ENCODE measurements around the gene CFAP206.

CFAP206 gene, protein sequence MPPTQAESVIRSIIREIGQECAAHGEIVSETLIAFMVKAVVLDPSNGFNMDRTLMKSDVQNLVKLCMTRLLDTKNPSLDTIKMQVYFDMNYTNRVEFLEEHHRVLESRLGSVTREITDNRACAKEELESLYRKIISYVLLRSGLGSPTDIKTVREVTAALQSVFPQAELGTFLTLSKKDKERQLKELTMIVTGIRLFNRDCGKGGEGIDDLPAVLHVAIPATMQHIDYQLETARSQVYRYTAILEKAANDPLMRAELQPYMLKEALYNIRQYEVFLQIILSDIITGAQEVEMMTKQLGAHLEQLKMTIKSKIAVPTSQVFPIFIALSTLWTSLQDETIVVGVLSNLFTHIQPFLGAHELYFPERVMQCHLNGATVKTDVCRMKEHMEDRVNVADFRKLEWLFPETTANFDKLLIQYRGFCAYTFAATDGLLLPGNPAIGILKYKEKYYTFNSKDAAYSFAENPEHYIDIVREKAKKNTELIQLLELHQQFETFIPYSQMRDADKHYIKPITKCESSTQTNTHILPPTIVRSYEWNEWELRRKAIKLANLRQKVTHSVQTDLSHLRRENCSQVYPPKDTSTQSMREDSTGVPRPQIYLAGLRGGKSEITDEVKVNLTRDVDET

DNA sequence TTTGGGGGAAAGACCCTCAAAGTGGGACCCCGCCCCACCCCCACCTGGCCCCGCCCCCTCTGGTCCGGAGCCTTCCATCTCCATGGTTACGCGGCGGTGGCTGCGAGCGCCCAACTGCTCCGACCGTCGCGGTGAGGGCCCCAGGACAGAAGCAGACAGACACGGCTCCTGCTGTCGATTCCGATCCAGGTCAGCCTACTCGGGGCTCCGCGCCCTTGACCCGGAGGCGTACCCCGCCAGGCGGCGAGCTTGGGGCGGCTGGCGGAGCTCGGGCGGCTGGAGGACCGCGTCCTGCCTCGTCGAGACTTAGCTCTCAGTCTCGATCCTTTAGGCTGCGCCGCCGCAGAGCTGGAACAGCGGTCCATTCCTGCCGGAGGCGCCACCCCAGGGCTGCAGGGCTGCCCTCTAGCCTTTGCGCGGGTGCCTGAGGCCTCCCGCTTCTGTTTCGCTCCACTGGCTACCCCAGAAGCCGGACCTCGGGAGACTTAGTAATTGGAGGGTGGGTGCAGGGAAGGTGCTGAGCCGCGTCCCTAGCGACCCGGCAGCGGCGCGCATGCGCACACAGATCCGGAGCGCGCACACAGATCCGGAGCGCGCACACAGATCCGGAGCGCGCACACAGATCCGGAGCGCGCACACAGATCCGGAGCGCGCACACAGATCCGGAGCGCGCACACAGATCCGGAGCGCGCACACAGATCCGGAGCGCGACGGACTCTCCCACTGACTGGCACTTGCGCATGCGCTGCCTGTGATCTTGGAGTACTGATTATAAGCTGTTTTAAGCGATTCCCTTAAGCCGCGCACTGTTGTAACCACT is at the start of gene CFAP206:
CFAP206 (plus strand) TSS at position 72 of the 820 bp plus-strand sequence. CDS start 1,868 bp downstream, outside the sequence.
- DNase-seq: peak; percentile 80

- DNase-seq: no peak
These were observed 43.0 kb upstream of the CFAP206 start for GRCh38 chr6:87364602-87365252.

- no peak for DNase-seq
These were observed 41.5 kb upstream of the CFAP206 start for GRCh38 chr6:87366072-87366827.

- no peak for DNase-seq
These were observed 40.9 kb upstream of the CFAP206 start for GRCh38 chr6:87366899-87367298.

DNA sequence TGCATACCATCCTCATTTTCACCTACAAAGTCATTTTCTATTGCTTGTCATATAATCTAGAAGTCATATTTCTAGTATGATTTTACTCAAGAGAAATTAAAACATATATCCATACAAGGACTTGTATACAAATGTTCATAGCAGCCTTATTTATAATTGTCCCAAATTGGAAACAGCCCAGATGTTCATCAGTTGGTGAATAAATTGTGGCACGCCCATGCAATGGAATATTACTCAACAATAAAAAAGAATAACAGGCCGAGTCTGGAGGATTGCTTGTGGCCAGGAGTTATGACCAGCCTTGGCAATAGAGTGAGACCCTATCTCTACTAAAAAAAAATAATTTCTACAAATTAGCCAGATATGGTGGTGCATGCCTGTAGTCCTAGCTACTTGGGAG is 34.4 kb upstream of the CFAP206 start:
- no peak for DNase-seq

- no peak for DNase-seq
These were observed 32.5 kb upstream of the CFAP206 start for GRCh38 chr6:87375315-87375714.

DNA sequence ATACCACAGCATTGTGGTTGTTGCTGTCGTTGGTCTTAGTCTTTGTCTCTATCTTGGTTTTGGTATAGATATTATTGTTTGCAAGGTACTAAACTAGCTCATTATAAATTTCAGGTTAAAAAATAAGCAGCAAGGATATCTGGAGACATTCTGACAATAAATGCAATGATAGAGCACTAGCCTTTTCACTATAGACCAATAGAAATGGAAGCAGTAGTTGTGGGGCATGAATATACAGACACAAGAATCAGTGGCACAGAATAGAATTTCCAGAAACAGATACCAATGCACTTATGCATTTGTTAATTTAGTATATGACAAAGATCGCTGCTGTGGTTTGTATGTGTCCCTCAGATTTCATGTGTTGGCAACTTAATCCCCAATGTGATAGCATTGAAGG is 31.1 kb upstream of the CFAP206 start:
- DNase-seq: no peak

DNA sequence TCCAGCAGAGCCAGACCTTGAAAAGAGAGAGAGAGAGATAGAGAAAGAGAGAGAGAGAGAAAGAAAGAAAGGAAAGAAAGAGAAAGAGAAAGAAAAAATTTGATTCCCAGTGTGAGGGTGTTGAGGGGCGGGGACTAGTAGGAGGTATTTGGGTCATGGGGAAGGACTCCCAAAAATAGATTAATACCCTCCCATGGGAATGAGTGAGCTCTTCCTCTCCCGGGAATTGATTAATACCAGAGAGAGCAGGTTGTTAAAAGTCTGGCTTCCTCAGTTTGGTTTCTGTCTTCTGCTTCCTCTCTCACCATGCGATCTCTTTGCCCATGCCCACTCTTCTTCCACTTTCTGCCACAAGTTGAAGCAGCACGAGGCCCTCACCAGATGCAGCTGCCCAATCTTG is 28.8 kb upstream of the CFAP206 start:
- no peak for DNase-seq

- peak; percentile 30 for DNase-seq
These were observed 24.9 kb upstream of the CFAP206 start for GRCh38 chr6:87382861-87383260.

DNA sequence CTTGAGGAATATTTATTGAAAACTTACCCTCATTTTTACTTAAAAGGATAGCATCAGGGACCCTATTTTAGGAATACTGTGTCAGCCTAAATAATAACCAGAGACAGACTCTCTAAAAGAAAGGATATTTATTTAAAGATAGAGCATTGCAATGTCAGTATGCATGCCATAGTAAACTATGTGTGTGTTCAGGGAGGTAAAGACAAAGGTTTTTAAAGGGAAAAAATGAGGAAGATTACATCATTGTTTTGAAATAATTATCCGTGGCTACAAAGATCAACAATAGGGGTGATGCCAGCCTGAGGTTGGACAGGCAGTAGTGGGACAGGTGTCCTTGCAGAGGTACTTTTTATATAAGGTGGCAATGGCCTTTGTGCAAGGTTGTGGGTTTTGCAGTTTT is 23.7 kb upstream of the CFAP206 start:
- no peak for DNase-seq

- no peak for DNase-seq
These were observed 23.3 kb upstream of the CFAP206 start for GRCh38 chr6:87384449-87384848.

- DNase-seq: peak; percentile 14
These were observed 16.4 kb upstream of the CFAP206 start for GRCh38 chr6:87391334-87391733.

GRCh38 chr6:87393026-87393622 is 14.6 kb upstream of the CFAP206 start:
- DNase-seq: peak; percentile 45

DNA sequence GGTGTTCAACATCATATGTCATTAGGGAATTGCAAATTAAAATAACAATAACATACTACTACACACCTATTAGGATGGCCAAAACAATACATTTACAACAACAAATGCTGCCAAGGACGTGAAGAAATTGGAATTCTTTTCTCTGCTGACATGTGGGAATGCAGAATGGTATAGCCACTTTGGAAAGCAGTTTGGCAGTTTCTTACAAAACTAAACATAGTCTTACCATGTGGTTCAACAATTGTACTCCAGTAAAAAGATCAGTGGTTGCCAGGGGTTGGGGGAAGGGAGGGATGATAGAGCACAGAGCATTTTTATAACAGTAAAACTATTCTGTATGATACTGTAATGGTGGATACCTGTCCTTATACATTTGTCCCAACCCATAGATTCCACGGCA is 12.3 kb upstream of the CFAP206 start:
- DNase-seq: no peak

DNA sequence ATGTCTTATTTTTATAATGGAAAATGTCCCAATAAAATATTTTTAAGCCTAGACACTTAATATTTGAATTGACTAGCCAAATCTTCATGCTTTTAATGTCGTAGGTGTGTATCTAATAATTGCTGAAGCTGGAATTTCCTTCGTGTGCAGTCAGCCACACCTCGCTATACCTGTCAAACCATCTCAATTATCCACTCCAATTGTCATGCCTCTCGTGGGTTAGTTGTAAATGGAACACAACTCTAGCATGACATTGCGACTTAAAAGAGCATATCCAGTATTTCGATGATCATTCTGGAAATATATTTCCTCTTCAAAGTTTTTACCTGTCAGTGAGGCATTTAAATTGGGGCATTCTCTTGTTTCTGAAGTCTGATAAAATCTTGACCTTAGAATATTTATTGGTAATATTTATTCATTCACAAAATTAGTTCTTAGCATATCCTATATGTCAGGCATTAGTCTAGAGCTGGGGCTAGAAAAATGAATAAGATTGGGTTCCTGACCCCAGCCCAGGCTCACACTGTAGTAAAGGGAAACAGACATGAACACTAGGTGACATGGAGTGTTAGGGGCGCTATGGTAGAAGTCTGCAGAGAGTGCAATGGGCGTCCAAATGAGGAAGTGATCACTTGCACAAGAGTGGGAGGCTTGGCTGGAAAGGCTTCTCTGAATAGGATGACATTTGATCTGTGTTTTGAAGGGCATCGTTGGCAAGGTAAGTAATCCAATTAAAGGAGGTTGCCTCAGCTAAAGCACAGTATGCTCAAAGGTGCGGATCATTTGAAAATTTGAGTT is 11.0 kb upstream of the CFAP206 start:
- no peak for DNase-seq

GRCh38 chr6:87397656-87398055 is 10.1 kb upstream of the CFAP206 start:
- DNase-seq: no peak

- DNase-seq: no peak
These were observed 5.9 kb upstream of the CFAP206 start for GRCh38 chr6:87401832-87402231.

GRCh38 chr6:87407561-87407900 is 241 bp upstream of the CFAP206 start:
- peak; percentile 58 for DNase-seq

DNA sequence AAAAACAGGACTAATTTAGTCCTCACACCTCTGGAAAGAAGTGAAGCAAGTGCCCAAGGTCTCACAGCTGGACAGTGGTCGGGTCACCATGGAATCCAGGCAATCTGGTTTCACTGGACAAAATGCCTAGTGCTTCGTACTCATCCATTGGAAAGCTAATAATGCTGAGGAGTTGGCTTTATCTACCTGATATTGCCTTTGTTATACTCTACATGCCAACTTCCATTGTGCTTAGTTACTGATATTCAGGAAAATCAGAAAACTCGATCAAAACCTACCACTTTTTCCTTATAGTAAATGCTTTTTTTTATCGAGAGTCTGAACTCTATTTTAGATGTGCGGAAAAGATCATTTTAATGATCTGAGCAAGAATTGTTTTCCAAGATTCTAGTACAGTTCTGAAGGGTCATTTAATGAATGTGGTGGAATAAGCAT is 966 bp downstream of the CFAP206 start:
- DNase-seq: no peak

GRCh38 chr6:87419266-87419665 is 11.5 kb downstream of the CFAP206 start:
- no peak for DNase-seq

GRCh38 chr6:87420360-87420759 is 12.6 kb downstream of the CFAP206 start:
- no peak for DNase-seq
